Left ventricle myocardium inferior (tissue), 1 donor: Measurements from ENCODE around the gene NADK2. TPM values are rescaled to one million over a fixed set of nuclear protein-coding genes. Genes with fewer than 3 reads are reported as not detected.

Source experiments
- DNase-seq: peaks from one replicate; pipeline ENCODE4 v3.0.0-alpha.2; 2020
- H3K27ac ChIP-seq: fragments of 200-600 bp; replicated peaks from 2 replicates; pipeline ENCODE4 v1.8.0; 2021
- H3K27me3 ChIP-seq: fragments of 200-600 bp; 2 replicates; pipeline ENCODE4 v1.8.0; 2021; ENCODE audit warnings: low read depth
- H3K36me3 ChIP-seq: fragments of 200-600 bp; 2 replicates; pipeline ENCODE4 v1.8.0; 2021
- H3K4me1 ChIP-seq: fragments of 200-600 bp; 2 replicates; pipeline ENCODE4 v1.8.0; 2021
- H3K4me3 ChIP-seq: fragments of 200-600 bp; 2 replicates; pipeline ENCODE4 v1.8.0; 2021; ENCODE audit warnings: mild to moderate bottlenecking, moderate library complexity
- H3K9me3 ChIP-seq: fragments of 200-600 bp; replicated peaks from 2 replicates; pipeline ENCODE4 v1.8.0; 2021
- intact Hi-C: fragments of 100-400 bp; cut with micrococcal nuclease; formaldehyde crosslinking; loops from one replicate; pipeline ENCODE4 v1.11.0; 2022
- total RNA-seq: library from RNA; stranded (reverse); fragmentation: NEBNext Ultra II Directional; extraction: Animal tissue kit (Norgen Biotek cat#: 25700); gene quantifications from one replicate; pipeline ENCODE4 v1.2.1, GENCODE V29; 2021
- TF ChIP-seq, protein P1 (sequence below): fragments of 200-600 bp; IDR thresholded peaks from 2 replicates; pipeline ENCODE4 v1.8.0; 2021; ENCODE audit warnings: antibody characterized with exemption, mild to moderate bottlenecking, borderline replicate concordance
- donor health status: DM: no; HTN: yes; CAD: no; lungs with severe emphysema.

The NADK2 gene
- total RNA-seq, 1 donor from 2014 or later = 35.4 TPM

DNA sequence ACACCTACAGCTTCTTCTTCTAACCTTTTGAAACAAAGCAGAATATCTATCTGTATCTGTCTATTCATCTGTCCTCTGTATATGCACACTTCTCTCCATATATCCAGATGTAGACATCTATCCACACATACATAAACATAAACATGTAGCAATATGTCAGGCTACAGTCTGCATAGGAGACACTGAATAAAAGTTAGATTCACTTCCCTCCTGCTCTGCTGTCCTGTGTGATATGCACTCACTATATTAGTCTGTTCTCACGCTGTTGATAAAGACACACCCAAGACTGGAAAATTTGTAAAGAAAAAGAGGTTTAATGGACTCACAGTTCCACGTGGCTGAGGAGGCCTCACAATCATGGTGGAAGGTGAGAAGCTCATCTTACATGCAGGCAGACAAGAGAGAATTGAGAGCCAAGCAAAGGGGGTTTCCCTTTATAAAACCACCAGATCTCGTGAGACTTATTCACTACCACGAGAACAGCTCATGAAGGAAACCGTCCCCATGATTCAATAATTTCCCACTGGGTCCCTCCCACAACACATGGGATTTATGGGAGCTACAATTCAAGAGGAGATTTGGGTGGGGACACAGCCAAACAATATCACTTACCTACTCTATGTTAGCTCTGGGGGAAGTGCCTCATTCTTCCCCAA is 35.9 kb upstream of the NADK2 start:
- Histone ChIP-seq H3K4me3 (no peak overlapping the region), H3K36me3 (no peaks in the 10 kb centered on the region), H3K9me3 (no peaks in the 10 kb centered on the region), H3K27ac (no peak overlapping the region), H3K4me1 (peaks cover 6% of the 10 kb centered on the region), H3K27me3 (no peaks in the 10 kb centered on the region)
- intact Hi-C loops = no loop called here
- no peak for DNase-seq
- TF ChIP-seq, protein P1, sequence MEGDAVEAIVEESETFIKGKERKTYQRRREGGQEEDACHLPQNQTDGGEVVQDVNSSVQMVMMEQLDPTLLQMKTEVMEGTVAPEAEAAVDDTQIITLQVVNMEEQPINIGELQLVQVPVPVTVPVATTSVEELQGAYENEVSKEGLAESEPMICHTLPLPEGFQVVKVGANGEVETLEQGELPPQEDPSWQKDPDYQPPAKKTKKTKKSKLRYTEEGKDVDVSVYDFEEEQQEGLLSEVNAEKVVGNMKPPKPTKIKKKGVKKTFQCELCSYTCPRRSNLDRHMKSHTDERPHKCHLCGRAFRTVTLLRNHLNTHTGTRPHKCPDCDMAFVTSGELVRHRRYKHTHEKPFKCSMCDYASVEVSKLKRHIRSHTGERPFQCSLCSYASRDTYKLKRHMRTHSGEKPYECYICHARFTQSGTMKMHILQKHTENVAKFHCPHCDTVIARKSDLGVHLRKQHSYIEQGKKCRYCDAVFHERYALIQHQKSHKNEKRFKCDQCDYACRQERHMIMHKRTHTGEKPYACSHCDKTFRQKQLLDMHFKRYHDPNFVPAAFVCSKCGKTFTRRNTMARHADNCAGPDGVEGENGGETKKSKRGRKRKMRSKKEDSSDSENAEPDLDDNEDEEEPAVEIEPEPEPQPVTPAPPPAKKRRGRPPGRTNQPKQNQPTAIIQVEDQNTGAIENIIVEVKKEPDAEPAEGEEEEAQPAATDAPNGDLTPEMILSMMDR = no peak

DNA sequence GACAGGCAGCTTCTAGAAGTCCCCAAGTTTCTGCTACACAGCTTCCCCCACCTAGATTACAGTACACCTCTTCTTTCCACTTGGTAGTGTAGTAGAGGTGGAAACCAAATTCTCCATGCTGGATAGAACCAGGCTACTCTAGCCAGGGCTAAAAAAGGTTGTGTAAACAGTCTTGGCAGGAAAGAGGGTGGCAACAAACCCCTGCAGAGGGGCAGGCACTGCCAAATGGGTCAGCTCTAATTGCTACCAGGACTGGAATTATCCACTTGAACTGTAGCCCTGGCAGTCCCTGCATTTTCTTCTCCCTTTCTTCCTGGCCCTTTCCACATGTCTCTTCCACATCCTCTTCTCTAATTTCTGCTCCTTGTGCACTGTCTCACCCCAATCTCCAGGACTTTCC is 35.1 kb upstream of the NADK2 start:
- peaks cover 6% of the 10 kb centered on the region for H3K4me1 ChIP-seq
- H3K27ac ChIP-seq = no peak overlapping the region
- DNase-seq = no peak
- no peaks in the 10 kb centered on the region for H3K9me3 ChIP-seq
- no peak overlapping the region for H3K4me3 ChIP-seq
- no peaks in the 10 kb centered on the region for H3K27me3 ChIP-seq
- TF ChIP-seq, protein P1 = no peak
- H3K36me3 ChIP-seq = no peaks in the 10 kb centered on the region
- intact Hi-C loops = no loop called here

DNA sequence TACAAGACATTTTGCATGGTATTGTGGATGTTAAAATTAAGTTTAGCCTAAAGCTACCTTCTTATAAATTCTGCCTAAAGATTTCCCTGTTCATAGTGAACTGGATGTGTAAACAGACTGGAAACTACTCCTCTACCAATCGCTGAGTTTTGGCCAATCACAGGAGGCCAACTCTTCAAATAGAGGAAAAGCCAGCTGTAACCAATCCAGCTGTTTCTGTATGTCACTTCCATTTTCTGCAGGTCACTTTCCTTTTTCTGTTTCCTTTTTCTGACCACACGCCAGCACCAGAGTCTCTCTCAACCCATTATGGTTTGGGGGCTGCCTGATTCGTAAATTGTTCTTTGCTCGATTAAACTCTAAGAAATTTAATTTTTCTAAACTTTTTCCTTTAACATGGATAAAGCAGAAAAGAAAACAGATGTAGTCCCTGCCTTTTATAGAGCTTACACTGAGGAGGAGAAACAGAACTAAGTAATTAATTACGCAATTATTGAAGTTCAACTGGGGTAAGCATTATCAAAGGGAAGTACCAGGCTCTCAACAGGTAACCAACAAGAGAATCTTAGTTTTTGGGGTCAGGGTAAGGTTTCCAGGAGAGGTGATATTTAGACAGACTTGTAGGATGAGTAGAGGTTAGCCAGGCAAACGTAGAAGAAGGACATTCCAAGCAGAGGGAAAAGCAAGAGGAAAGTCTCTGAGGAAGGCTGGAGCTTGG is 32.2 kb upstream of the NADK2 start:
- Histone ChIP-seq H3K4me3 (no peak overlapping the region), H3K4me1 (peaks cover 6% of the 10 kb centered on the region), H3K27me3 (no peaks in the 10 kb centered on the region), H3K27ac (peak overlapping the region; percentile 11), H3K36me3 (no peaks in the 10 kb centered on the region), H3K9me3 (no peaks in the 10 kb centered on the region)
- no peak for DNase-seq
- intact Hi-C loops = loop anchor here (5.0 kb wide), 1 partner anchor 123 kb away; no protein-coding TSS in a partner anchor
- TF ChIP-seq, protein P1 = no peak

DNA sequence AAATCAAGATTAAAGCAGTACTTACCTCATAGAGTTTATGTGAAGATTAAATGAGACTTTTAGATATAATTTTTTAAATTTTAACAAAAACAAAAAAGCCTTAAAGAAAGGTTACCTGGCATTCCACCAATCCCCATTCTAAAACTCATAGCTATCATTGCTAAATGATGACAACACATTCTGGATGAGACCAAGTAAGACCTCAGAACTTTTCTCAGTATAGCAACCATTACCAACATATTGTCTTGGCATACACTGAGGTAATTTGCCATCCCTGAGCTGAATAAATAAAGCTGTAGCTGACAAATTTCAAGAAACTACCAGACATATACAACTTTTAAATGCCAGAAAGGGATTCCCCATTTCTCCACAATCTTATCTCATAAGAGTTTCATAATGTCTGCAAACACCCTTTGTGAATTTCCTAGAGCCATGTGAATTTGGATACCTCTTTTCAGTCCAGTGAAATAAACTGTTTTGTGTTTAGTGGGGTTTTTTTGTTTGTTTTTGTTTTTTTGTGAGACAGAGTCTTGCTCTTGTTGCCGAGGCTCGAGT is 30.5 kb upstream of the NADK2 start:
- H3K27ac ChIP-seq = no peak overlapping the region
- no peaks in the 10 kb centered on the region for H3K36me3 ChIP-seq
- H3K9me3 ChIP-seq = no peaks in the 10 kb centered on the region
- TF ChIP-seq, protein P1 = no peak
- DNase-seq = no peak
- intact Hi-C loops = loop anchor here (5.0 kb wide), 1 partner anchor 125 kb away; no protein-coding TSS in a partner anchor
- H3K4me1 ChIP-seq = peaks cover 6% of the 10 kb centered on the region
- no peaks in the 10 kb centered on the region for H3K27me3 ChIP-seq
- no peak overlapping the region for H3K4me3 ChIP-seq

DNA sequence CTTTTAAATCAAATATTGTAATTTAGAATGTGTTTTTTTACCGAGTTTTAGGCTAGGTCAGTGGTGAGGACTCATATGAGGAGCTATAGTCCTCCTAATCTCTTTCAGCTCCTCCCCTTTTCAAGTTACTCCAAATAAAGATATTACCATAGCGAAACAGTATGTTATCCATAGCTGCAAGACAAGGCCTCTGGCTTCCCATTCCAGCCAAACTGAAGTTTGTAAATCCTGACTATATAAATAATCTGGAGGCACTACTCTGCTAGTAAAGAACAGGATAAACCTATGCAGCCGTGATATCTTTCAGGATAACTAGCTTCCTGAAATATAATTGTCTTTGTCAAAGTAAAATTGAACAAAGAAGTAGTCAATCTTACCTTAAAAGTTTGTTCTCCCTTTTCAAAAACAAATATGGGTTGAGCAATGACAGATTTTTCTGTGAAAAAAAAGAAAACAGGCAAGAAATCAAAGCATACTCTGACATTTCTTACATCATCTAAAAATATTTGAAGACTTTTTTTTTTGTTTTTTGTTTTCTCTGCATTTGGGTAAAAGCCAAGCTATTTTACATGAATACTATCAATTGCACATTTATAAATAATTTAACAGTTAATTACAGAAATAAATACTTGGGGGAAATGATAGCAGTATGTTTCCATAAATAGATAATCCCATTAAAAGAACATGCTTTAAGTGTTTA is 29.3 kb upstream of the NADK2 start:
- TF ChIP-seq, protein P1 = no peak
- intact Hi-C loops = loop anchor here (5.0 kb wide), 1 partner anchor 126 kb away; no protein-coding TSS in a partner anchor
- Histone ChIP-seq H3K36me3 (no peaks in the 10 kb centered on the region), H3K4me3 (no peak overlapping the region), H3K27me3 (no peaks in the 10 kb centered on the region), H3K9me3 (no peaks in the 10 kb centered on the region), H3K4me1 (no peaks in the 10 kb centered on the region), H3K27ac (no peak overlapping the region)
- DNase-seq = no peak
